Measurements from ENCODE around the gene AK6. TPM values are rescaled to one million over a fixed set of nuclear protein-coding genes. Genes with fewer than 3 reads are reported as not detected.

AK6 gene
- 29.6 and 31.0 TPM in 2 replicates for total RNA-seq
- long read RNA-seq, transcript AK6-202 (5 exons, 1,648 nt), result major isoform, 26 of 44 reads
- long read RNA-seq, partial matches to known transcripts, result 5 of 44 reads
- long read RNA-seq, other reads (novel, unspliced or antisense), result 10 of 44 reads

DNA sequence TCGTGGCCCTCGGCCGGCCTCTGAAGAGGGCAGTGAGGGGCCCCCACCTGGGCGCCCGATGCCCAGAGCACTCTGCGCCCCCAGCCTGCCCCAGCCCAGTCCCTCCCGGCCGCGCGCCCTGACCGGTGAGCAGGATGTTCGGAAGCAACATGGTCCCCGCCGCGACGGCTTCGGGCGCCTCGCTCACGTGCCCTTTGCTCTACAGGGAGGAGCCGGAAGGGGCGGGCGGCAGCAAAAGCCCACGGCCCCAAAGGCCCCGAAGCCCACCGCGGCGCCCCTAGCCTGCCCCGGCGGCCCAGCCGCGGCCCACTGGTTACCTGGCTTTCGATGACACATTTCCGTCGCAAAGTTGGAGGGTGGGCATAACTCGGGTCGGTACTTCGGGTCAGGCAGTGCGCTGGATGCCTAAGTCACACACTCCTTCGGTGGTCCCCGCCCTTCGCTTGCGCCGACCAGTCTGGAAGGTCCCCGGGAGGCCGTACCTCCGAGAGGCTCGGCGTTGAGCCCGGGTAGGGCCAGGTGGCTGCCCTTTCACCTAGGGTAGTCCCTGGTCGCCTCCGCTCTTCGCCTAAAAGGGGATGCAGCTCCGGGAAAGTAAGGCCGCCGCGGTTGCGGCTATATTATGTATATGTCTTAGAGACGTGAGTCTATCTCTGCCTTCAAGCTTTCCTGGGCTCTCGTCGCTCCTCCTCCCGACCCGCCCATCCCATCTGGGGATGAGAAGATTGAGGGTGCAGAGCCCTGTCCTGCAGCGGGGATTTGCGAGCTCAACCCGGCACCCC, at the start of gene AK6, which contains the start of the genes RAD17 and TAF9:
AK6 (minus strand) TSS at position 181 of the 782 bp plus-strand sequence; CDS start at position 151, 30 bp downstream.
RAD17 (plus strand) TSS at position 479 of the 782 bp plus-strand sequence. CDS start 2,391 bp downstream, outside the sequence.
TAF9 (minus strand) TSS at position 181 of the 782 bp plus-strand sequence. CDS start 3,783 bp downstream, outside the sequence.
- H3K27ac Mint-ChIP-seq (ENCODE audit: unreplicated experiment), result peak within 1 kb of the TSS; percentile 97
- peaks cover 6% of the 10 kb centered on the region for H3K36me3 Mint-ChIP-seq (ENCODE audit: unreplicated experiment)
- peak; percentile 96 for DNase-seq (ENCODE audit: extremely low spot score, unreplicated experiment)
- H3K4me1 Mint-ChIP-seq (ENCODE audit: unreplicated experiment), result peaks cover 30% of the 10 kb centered on the region
- no peaks in the 10 kb centered on the region for H3K9me3 Mint-ChIP-seq (ENCODE audit: unreplicated experiment)
- TF ChIP-seq, protein P1, sequence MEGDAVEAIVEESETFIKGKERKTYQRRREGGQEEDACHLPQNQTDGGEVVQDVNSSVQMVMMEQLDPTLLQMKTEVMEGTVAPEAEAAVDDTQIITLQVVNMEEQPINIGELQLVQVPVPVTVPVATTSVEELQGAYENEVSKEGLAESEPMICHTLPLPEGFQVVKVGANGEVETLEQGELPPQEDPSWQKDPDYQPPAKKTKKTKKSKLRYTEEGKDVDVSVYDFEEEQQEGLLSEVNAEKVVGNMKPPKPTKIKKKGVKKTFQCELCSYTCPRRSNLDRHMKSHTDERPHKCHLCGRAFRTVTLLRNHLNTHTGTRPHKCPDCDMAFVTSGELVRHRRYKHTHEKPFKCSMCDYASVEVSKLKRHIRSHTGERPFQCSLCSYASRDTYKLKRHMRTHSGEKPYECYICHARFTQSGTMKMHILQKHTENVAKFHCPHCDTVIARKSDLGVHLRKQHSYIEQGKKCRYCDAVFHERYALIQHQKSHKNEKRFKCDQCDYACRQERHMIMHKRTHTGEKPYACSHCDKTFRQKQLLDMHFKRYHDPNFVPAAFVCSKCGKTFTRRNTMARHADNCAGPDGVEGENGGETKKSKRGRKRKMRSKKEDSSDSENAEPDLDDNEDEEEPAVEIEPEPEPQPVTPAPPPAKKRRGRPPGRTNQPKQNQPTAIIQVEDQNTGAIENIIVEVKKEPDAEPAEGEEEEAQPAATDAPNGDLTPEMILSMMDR (IDR thresholded peaks at IDR 0.05), result no peak
- peak within 1 kb of the TSS; percentile 95 for H3K4me3 Mint-ChIP-seq (ENCODE audit: unreplicated experiment)
- H3K27me3 Mint-ChIP-seq (ENCODE audit: unreplicated experiment), result no peaks in the 10 kb centered on the region

- TF ChIP-seq, protein P1 (IDR thresholded peaks at IDR 0.05), result no peak
- H3K27ac Mint-ChIP-seq (ENCODE audit: unreplicated experiment), result no peak overlapping the region
- peaks cover 14% of the 10 kb centered on the region for H3K36me3 Mint-ChIP-seq (ENCODE audit: unreplicated experiment)
- no peaks in the 10 kb centered on the region for H3K9me3 Mint-ChIP-seq (ENCODE audit: unreplicated experiment)
- DNase-seq (ENCODE audit: extremely low spot score, unreplicated experiment), result no peak
- no peak overlapping the region for H3K4me3 Mint-ChIP-seq (ENCODE audit: unreplicated experiment)
- no peaks in the 10 kb centered on the region for H3K4me1 Mint-ChIP-seq (ENCODE audit: unreplicated experiment)
- no peaks in the 10 kb centered on the region for H3K27me3 Mint-ChIP-seq (ENCODE audit: unreplicated experiment)
These were observed 49.2 kb upstream of the AK6 start for GRCh38 chr5:69418554-69418953.

DNA sequence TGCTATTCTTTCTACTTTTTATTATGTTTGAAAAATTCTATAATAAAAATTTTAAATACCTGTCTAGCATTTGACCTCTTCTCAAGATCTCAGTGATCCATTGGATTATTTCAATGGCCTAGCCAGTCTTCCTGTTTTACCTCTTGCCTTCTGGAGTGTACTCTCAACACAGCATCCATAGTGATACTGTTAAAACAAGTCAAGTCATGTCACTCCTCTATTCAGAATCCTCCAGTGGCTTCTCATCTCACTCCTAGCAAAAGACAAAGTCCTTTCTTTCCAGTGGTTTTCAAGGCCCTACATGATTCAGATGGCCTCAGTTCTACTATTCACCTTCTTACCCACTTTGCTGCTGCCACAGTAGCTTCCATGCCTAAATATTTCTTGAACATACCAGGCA, 47.4 kb upstream of the AK6 start:
- Mint-ChIP-seq H3K4me3 (ENCODE audit: unreplicated experiment) (no peak overlapping the region), H3K27ac (ENCODE audit: unreplicated experiment) (no peak overlapping the region)
- TF ChIP-seq, protein P1 (IDR thresholded peaks at IDR 0.05), result no peak

GRCh38 chr5:69416180-69416579, 46.9 kb upstream of the AK6 start:
- no peak for DNase-seq (ENCODE audit: extremely low spot score, unreplicated experiment)
- Mint-ChIP-seq H3K4me1 (ENCODE audit: unreplicated experiment) (no peaks in the 10 kb centered on the region), H3K36me3 (ENCODE audit: unreplicated experiment) (peaks cover 19% of the 10 kb centered on the region), H3K27me3 (ENCODE audit: unreplicated experiment) (no peaks in the 10 kb centered on the region), H3K27ac (ENCODE audit: unreplicated experiment) (no peak overlapping the region), H3K4me3 (ENCODE audit: unreplicated experiment) (no peak overlapping the region), H3K9me3 (ENCODE audit: unreplicated experiment) (no peaks in the 10 kb centered on the region)
- TF ChIP-seq, protein P1 (IDR thresholded peaks at IDR 0.05), result no peak

More for the DNA sequence above, 47.4 kb upstream of the AK6 start:
- Mint-ChIP-seq H3K4me1 (ENCODE audit: unreplicated experiment) (no peaks in the 10 kb centered on the region), H3K36me3 (ENCODE audit: unreplicated experiment) (peaks cover 15% of the 10 kb centered on the region), H3K27me3 (ENCODE audit: unreplicated experiment) (no peaks in the 10 kb centered on the region), H3K9me3 (ENCODE audit: unreplicated experiment) (no peaks in the 10 kb centered on the region)
- no peak for DNase-seq (ENCODE audit: extremely low spot score, unreplicated experiment)

DNA sequence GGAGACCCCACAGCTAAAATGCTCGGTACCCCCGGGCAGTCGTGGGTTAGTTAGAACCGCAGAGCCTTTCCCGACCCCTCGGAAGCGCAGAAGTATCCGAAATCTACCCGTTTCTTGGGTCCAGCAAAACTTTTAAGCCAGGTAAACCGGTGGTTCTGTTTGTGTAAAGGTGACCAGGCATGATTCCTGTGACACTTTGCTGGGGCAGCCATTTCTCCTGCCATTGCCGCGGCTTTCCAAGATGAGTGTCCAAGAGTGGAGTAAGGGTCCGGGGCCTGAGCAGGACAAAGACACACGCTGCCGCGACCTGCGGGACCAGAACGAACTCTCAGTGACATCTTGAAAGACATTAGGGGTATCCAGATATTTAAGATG, 46.3 kb upstream of the AK6 start:
- Mint-ChIP-seq H3K4me3 (ENCODE audit: unreplicated experiment) (no peak overlapping the region), H3K36me3 (ENCODE audit: unreplicated experiment) (peaks cover 20% of the 10 kb centered on the region), H3K27ac (ENCODE audit: unreplicated experiment) (no peak overlapping the region), H3K27me3 (ENCODE audit: unreplicated experiment) (no peaks in the 10 kb centered on the region), H3K4me1 (ENCODE audit: unreplicated experiment) (no peaks in the 10 kb centered on the region), H3K9me3 (ENCODE audit: unreplicated experiment) (no peaks in the 10 kb centered on the region)
- DNase-seq (ENCODE audit: extremely low spot score, unreplicated experiment), result no peak
- TF ChIP-seq, protein P1 (IDR thresholded peaks at IDR 0.05), result no peak
